Measurements from ENCODE around the gene RAD18. TPM values are rescaled to one million over a fixed set of nuclear protein-coding genes. Genes with fewer than 3 reads are reported as not detected.

Gene RAD18
- total RNA-seq, 1 experiment from 2014 or later, result 13.8 TPM

- in situ Hi-C loops (cut with HindIII; ENCODE audit: low pct_unique_long_range_greater_than_20kb, low sequenced_read_pairs), result no loop called here
- no peaks in the 10 kb centered on the region for H3K9me3 ChIP-seq (ENCODE audit: control insufficient read depth, insufficient read depth, low read depth, low read length)
- POLR2A ChIA-PET, result no interaction called here
- DNase-seq (ENCODE audit: low read depth, low spot score), result no peak
- no peak for ATAC-seq
- H3K36me3 ChIP-seq (ENCODE audit: control insufficient read depth, insufficient read depth, low read length), result no peaks in the 10 kb centered on the region
- H3K4me3 ChIP-seq (ENCODE audit: low read depth in 2 of 2, low read length in 2 of 2), result no peak overlapping the region
- no peak overlapping the region for H3K27ac ChIP-seq (ENCODE audit: low read length)
- BruUV-seq (replicated peaks), result no TSS peak
- intact Hi-C loops (cut with micrococcal nuclease; ENCODE audit: unreplicated experiment), result no loop called here
- CTCF ChIA-PET, result no interaction called here
- TF ChIP-seq SIN3A (IDR thresholded peaks at IDR 0.05; ENCODE audit: borderline replicate concordance, insufficient read depth, low read depth, low read length) (no peak), REST (IDR thresholded peaks at IDR 0.05; ENCODE audit: insufficient read depth in 1 of 2, low read depth in 2 of 2, low read length in 1 of 2) (no peak), CTCF (IDR thresholded peaks at IDR 0.05) (no peak), TCF7L2 (IDR thresholded peaks at IDR 0.05; ENCODE audit: low read depth, low read length) (no peak), POLR2AphosphoS5 (IDR thresholded peaks at IDR 0.05; ENCODE audit: low read depth, low read length) (no peak)
- H3K4me1 ChIP-seq (ENCODE audit: control insufficient read depth, insufficient read depth, low read length), result no peaks in the 10 kb centered on the region
- no peaks in the 10 kb centered on the region for H3K27me3 ChIP-seq (ENCODE audit: control insufficient read depth, insufficient read depth, low read length)
Measured at GRCh38 chr3:8835385-8835784, 127.9 kb downstream of the RAD18 start.

GRCh38 chr3:8834974-8835373 lies 128.3 kb downstream of the RAD18 start:
- in situ Hi-C loops (cut with HindIII; ENCODE audit: low pct_unique_long_range_greater_than_20kb, low sequenced_read_pairs), result no loop called here
- no TSS peak for BruUV-seq (replicated peaks)
- CTCF ChIA-PET, result no interaction called here

More at GRCh38 chr3:8834974-8835373, 128.3 kb downstream of the RAD18 start:
- H3K36me3 ChIP-seq (ENCODE audit: control insufficient read depth, insufficient read depth, low read length), result no peaks in the 10 kb centered on the region
- no peaks in the 10 kb centered on the region for H3K9me3 ChIP-seq (ENCODE audit: control insufficient read depth, insufficient read depth, low read depth, low read length)
- H3K27ac ChIP-seq (ENCODE audit: low read length), result no peak overlapping the region
- no peak for ATAC-seq
- H3K27me3 ChIP-seq (ENCODE audit: control insufficient read depth, insufficient read depth, low read length), result no peaks in the 10 kb centered on the region
- intact Hi-C loops (cut with micrococcal nuclease; ENCODE audit: unreplicated experiment), result no loop called here
- TF ChIP-seq CTCF (IDR thresholded peaks at IDR 0.05) (no peak), TCF7L2 (IDR thresholded peaks at IDR 0.05; ENCODE audit: low read depth, low read length) (no peak), SIN3A (IDR thresholded peaks at IDR 0.05; ENCODE audit: borderline replicate concordance, insufficient read depth, low read depth, low read length) (no peak), POLR2AphosphoS5 (IDR thresholded peaks at IDR 0.05; ENCODE audit: low read depth, low read length) (no peak), REST (IDR thresholded peaks at IDR 0.05; ENCODE audit: insufficient read depth in 1 of 2, low read depth in 2 of 2, low read length in 1 of 2) (no peak)
- H3K4me3 ChIP-seq (ENCODE audit: low read depth in 2 of 2, low read length in 2 of 2), result no peak overlapping the region
- no peaks in the 10 kb centered on the region for H3K4me1 ChIP-seq (ENCODE audit: control insufficient read depth, insufficient read depth, low read length)
- DNase-seq (ENCODE audit: low read depth, low spot score), result no peak
- POLR2A ChIA-PET, result no interaction called here

Measured in Panc1 (cell line).